GM21390 (cell line): ENCODE data around the gene PIP4P1.

Source experiments
- ATAC-seq: cut with Tn5 transposase; IDR thresholded peaks from one replicate; pipeline ENCODE4 v1.9.1; 2021; ENCODE audit not compliant: unreplicated experiment

The PIP4P1 gene

DNA sequence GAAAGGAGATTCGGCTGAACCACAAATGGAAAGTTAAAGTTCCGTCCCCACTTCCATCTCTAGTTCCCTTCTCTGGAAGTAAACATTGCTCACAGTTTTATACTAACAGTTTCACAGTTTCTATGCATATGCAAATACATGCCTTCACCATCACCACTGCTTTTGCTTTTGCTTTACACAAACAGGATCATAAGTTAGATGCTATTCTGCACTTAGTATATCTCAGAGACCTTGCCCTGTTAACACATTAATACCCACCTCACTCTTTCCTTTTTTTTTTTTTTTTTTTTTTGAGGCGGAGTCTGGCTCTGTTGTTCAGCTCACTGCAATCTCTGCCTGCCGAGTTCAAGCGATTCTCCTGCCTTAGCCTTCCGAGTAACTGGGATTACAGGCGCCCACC lies 48.8 kb downstream of the PIP4P1 start:
- peak; percentile 63 for ATAC-seq

- ATAC-seq, result no peak
Observed at GRCh38 chr14:20409226-20409625, 52.0 kb downstream of the PIP4P1 start.
